MM.1S (cell line): Measurements from ENCODE around the gene DVL2.

ENCODE experiments used
- EZH2 ChIP-seq: fragments of 300-600 bp; sonication (generic); optimal IDR thresholded peaks from 2 replicates; pipeline ENCODE3; 2017; ENCODE audit warnings: low read depth, mild to moderate bottlenecking, antibody characterized with exemption, low read length, mixed read lengths
- TF ChIP-seq, protein P1 (sequence below): fragments of 300-600 bp; sonication (generic); IDR thresholded peaks from 2 replicates; pipeline ENCODE4 v1.5.1; 2016; ENCODE audit warnings: antibody characterized with exemption, low read length, mixed read lengths

DNA sequence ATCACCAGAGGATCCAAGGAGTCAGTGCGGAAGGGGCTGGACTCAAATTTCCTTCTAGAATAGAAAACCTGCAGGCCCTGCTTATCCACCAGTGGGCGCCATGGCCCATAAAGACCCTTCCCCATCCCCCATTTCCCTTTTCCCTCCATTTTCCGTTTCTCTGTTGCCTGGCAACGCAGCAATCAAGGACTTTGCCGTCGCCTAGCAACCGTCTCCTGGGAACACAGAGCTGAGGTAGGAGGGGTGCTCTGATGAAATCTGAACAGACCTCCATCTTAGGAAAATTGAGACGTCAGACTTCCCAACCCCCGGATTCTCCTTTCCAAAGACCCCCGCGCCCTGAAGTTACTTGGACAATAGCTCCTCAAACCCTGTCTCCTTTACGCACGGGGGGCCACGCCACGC, 20.4 kb downstream of the DVL2 start:
- TF ChIP-seq, protein P1, sequence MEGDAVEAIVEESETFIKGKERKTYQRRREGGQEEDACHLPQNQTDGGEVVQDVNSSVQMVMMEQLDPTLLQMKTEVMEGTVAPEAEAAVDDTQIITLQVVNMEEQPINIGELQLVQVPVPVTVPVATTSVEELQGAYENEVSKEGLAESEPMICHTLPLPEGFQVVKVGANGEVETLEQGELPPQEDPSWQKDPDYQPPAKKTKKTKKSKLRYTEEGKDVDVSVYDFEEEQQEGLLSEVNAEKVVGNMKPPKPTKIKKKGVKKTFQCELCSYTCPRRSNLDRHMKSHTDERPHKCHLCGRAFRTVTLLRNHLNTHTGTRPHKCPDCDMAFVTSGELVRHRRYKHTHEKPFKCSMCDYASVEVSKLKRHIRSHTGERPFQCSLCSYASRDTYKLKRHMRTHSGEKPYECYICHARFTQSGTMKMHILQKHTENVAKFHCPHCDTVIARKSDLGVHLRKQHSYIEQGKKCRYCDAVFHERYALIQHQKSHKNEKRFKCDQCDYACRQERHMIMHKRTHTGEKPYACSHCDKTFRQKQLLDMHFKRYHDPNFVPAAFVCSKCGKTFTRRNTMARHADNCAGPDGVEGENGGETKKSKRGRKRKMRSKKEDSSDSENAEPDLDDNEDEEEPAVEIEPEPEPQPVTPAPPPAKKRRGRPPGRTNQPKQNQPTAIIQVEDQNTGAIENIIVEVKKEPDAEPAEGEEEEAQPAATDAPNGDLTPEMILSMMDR, result peak; percentile 66
- no peak for TF ChIP-seq EZH2
